ENCODE measurements around the gene CENATAC. TPM values are rescaled to one million over a fixed set of nuclear protein-coding genes. Genes with fewer than 3 reads are reported as not detected.
"Not testable (repeated sequence)": the region's sequence is repeated elsewhere in the genome, so short reads cannot be mapped to it uniquely, and the experiment has no call there.

The CENATAC gene
- total RNA-seq, 4 donors from 2014 or later, result 77.3 to 158 (median 88.0) TPM

DNA sequence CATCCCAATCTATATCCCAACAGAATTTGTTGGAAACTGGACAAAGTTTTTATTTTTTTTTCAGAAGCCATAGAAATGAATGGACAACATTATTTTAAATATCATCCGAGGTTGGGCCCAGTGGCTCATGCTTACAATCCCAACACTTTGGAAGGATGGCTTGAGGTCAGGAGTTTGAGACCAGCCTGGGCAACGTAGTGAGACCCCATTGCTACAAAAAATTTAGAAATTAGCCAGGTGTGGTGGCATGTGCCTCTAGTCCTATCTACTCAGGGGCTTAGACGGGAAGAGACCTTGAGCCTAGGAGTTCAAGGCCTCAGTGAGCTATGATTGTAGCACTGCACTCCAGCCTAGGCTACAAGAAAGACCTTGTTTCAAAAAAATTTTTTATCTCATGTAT is 36.9 kb downstream of the CENATAC start:
- no peaks in the 10 kb centered on the region for H3K9me3 ChIP-seq
- WGBS, 2 donors, result 75 to 77% methylated on average over 3 of the region's 3 CpGs
- TF ChIP-seq POLR2A (IDR thresholded peaks at IDR 0.05) (no peak), CTCF (IDR thresholded peaks at IDR 0.05) (no peak), EP300 (IDR thresholded peaks at IDR 0.05) (no peak)
- no peaks in the 10 kb centered on the region for H3K27me3 ChIP-seq
- H3K27ac ChIP-seq, result no peak overlapping the region
- H3K36me3 ChIP-seq, result no peaks in the 10 kb centered on the region
- peaks cover 0 to 15% (median 6%) of the 10 kb centered on the region in 4 donors for H3K4me1 ChIP-seq
- DNase-seq (ENCODE audit: low spot score in 2 of 2), result no peak
- no peak overlapping the region for H3K4me3 ChIP-seq

GRCh38 chr11:119038884-119039283 is 40.9 kb downstream of the CENATAC start:
- Histone ChIP-seq H3K4me3 (no peak overlapping the region), H3K4me1 (no peaks in the 10 kb centered on the region), H3K9me3 (no peaks in the 10 kb centered on the region), H3K27ac (no peak overlapping the region), H3K27me3 (no peaks in the 10 kb centered on the region), H3K36me3 (no peaks in the 10 kb centered on the region)
- TF ChIP-seq POLR2A (IDR thresholded peaks at IDR 0.05), result no peak
- TF ChIP-seq EP300 (IDR thresholded peaks at IDR 0.05), result no peak
- no peak for TF ChIP-seq CTCF (IDR thresholded peaks at IDR 0.05)
- DNase-seq (ENCODE audit: low spot score in 2 of 2), result no peak
- 81 to 89% methylated on average over 5 of the region's 5 CpGs for WGBS, 2 donors

DNA sequence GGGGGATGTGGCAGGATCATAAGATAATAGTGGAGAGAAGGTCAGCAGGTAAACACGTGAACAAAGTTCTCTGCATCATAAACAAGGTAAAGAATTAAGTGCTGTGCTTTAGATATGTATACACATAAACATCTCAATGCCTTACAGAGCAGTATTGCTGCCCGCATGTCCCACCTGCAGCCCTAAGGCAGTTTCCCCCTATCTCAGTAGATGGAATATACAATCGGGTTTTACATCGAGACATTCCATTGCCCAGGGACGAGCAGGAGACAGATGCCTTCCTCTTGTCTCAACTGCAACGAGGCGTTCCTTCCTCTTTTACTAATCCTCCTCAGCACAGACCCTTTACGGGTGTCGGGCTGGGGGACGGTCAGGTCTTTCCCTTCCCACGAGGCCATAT is 41.5 kb downstream of the CENATAC start:
- DNase-seq (ENCODE audit: low spot score in 2 of 2); H3K9me3 ChIP-seq; H3K27me3 ChIP-seq; H3K27ac ChIP-seq; H3K4me3 ChIP-seq; H3K36me3 ChIP-seq; H3K4me1 ChIP-seq: not testable (repeated sequence)
- WGBS, 2 donors, result 37 to 39% methylated on average over 11 of the region's 11 CpGs

DNA sequence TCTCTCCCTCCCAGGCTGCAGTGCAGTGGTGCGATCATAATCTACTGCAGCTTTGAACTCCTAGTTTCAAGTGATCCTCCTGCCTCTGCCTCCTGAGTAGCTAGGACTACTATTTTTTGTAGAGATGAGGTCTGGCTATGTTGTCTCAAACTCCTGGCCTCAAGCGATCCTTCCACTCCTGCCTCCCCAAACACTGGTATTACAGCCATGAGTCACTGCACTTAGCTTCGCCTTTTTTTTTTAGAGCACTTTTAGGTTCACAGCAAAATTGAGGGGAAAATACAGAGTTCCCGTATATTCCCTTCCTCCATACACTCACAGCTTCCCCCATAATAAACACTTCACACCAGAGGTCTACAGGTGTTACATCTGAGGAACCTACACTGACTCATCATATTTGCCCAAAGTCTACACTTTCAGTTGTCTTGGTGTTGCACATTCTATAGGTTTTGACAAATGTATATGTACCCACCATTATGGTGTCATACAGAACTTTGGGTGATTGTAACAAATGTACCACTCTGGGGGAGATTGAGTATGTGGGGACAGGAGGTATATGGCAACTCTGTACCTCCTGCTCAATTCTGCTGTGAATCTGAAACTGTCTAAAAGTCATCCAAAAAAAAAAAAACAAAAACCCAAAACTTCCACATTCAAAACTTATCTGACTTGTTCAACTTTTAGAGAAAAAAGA is 44.0 kb downstream of the CENATAC start:
- no peaks in the 10 kb centered on the region for H3K9me3 ChIP-seq
- H3K36me3 ChIP-seq, result peaks cover 0 to 30% (median 11%) of the 10 kb centered on the region in 3 donors
- no peak overlapping the region for H3K4me3 ChIP-seq
- no peak for TF ChIP-seq CTCF (IDR thresholded peaks at IDR 0.05)
- TF ChIP-seq EP300 (IDR thresholded peaks at IDR 0.05), result no peak
- TF ChIP-seq POLR2A (IDR thresholded peaks at IDR 0.05), result no peak
- no peak for DNase-seq (ENCODE audit: low spot score in 2 of 2)
- 86 to 93% methylated on average over 4 of the region's 4 CpGs for WGBS, 2 donors
- H3K27me3 ChIP-seq, result no peaks in the 10 kb centered on the region
- no peaks in the 10 kb centered on the region for H3K4me1 ChIP-seq
- no peak overlapping the region for H3K27ac ChIP-seq

DNA sequence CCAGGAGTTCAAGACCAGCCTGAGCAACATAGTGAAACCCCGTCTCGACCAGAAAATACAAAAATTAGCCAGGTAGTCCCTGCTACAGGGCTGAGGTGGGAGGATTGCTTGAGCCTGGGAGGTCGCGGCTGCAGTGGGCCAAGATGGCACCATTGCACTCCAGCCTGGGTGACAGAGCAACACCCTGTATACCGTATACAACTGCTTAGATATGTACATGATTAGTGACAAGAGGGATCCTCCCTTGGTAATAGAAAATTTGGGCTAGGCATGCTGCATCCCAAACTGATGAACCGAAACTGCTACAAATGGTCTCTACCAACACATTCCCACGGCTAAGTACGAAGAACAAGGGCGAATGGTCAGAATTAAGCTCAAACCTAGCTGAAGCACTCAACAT is 45.0 kb downstream of the CENATAC start:
- WGBS, 2 donors, result 89 to 92% methylated on average over 9 of the region's 9 CpGs
- TF ChIP-seq POLR2A (IDR thresholded peaks at IDR 0.05), result no peak
- TF ChIP-seq EP300 (IDR thresholded peaks at IDR 0.05), result no peak
- TF ChIP-seq CTCF (IDR thresholded peaks at IDR 0.05), result no peak
- Histone ChIP-seq H3K27ac (no peak overlapping the region), H3K4me3 (no peak overlapping the region), H3K9me3 (no peaks in the 10 kb centered on the region), H3K36me3 (peaks cover 0 to 40% (median 18%) of the 10 kb centered on the region in 3 donors), H3K4me1 (no peaks in the 10 kb centered on the region), H3K27me3 (no peaks in the 10 kb centered on the region)
- no peak for DNase-seq (ENCODE audit: low spot score in 2 of 2)

Measured in tibial nerve (tissue), 4 donors.